Measurements from ENCODE around the gene SP140L.

GRCh38 chr2:230414302-230414701 is 87.3 kb downstream of the SP140L start:
- TF ChIP-seq CTCF (IDR thresholded peaks at IDR 0.05) (no peak), POLR2A (IDR thresholded peaks at IDR 0.05) (no peak)

All from lower leg skin (tissue), 3 donors.